Keratinocyte (primary cell): ENCODE measurements around the gene FHIT.

Experiments used
- CTCF ChIP-seq, 3 experiments: IDR thresholded peaks in 1 of 3; conservative IDR thresholded peaks in 1 of 3; optimal IDR thresholded peaks in 1 of 3; 2 replicates in 2 of 3; 3 replicates in 1 of 3; pipeline versions ENCODE3 to v1.5.1; 2011; ENCODE audit warnings: low read length in 3 of 3, mild to moderate bottlenecking in 3 of 3, moderate library complexity in 2 of 3, control low read depth in 1 of 3, inconsistent platforms in 1 of 3; ENCODE audit not compliant: insufficient read depth in 2 of 3; ENCODE audit errors: extremely low read depth in 1 of 3
- EZH2 ChIP-seq: IDR thresholded peaks from one replicate; pipeline ENCODE4 v1.6.1; 2012; ENCODE audit warnings: inconsistent platforms, mild to moderate bottlenecking, low read length, moderate library complexity

GRCh38 chr3:60120245-60120644 lies 1131.0 kb downstream of the FHIT start:
- TF ChIP-seq CTCF (optimal IDR thresholded peaks at IDR 0.05 in 1 of 3, IDR thresholded peaks at IDR 0.05 in 1 of 3, conservative IDR thresholded peaks at IDR 0.05 in 1 of 3; ENCODE audit: extremely low read depth in 1 of 3, insufficient read depth in 2 of 3, low read length in 3 of 3) (no peak), EZH2 (no peak)
